Liver (tissue), 9 donors: ENCODE measurements around the gene CHERP. TPM values are rescaled to one million over a fixed set of nuclear protein-coding genes. Genes with fewer than 3 reads are reported as not detected.

Experiments used
- DNase-seq: peaks from one replicate; pipeline ENCODE4 v3.0.0-alpha.2; 2017; ENCODE audit warnings: low spot score
- H3K27ac ChIP-seq, 2 donors: one replicate each; pipeline ENCODE4 v1.7.0; 2013; ENCODE audit warnings: inconsistent platforms in 2 of 2, low read length in 2 of 2, control low read depth in 1 of 2, low read depth in 1 of 2, mild to moderate bottlenecking in 1 of 2
- H3K27me3 ChIP-seq, 4 donors: one replicate each; pipeline versions ENCODE4 v1.6.1 to v1.7.0; 2013; ENCODE audit warnings: low read length in 3 of 4, inconsistent platforms in 1 of 4, mild to moderate bottlenecking in 1 of 4, moderate library complexity in 1 of 4; ENCODE audit not compliant: control insufficient read depth in 4 of 4, insufficient read depth in 4 of 4
- H3K36me3 ChIP-seq, 4 donors: one replicate each; pipeline versions ENCODE4 v1.6.1 to v1.7.0; 2013; ENCODE audit warnings: low read length in 3 of 4, mild to moderate bottlenecking in 3 of 4, low read depth in 1 of 4, moderate library complexity in 1 of 4; ENCODE audit not compliant: control insufficient read depth in 4 of 4, insufficient read depth in 3 of 4
- H3K4me1 ChIP-seq, 4 donors: one replicate each; pipeline versions ENCODE4 v1.6.1 to v1.7.0; 2013; ENCODE audit warnings: low read length in 3 of 4, mild to moderate bottlenecking in 3 of 4, moderate library complexity in 1 of 4; ENCODE audit not compliant: control insufficient read depth in 4 of 4, insufficient read depth in 4 of 4
- H3K4me3 ChIP-seq, 3 donors: one replicate each; pipeline versions ENCODE4 v1.6.1 to v1.7.0; 2013; ENCODE audit warnings: low read length in 3 of 3, control low read depth in 1 of 3, low read depth in 1 of 3, mild to moderate bottlenecking in 1 of 3
- H3K9ac ChIP-seq, 2 donors: one replicate each; pipeline ENCODE4 v1.7.0; 2013; ENCODE audit warnings: low read length in 2 of 2, mild to moderate bottlenecking in 2 of 2, moderate library complexity in 2 of 2, control low read depth in 1 of 2, low read depth in 1 of 2
- H3K9me3 ChIP-seq, 4 donors: one replicate each; pipeline versions ENCODE4 v1.6.1 to v1.7.0; 2013; ENCODE audit warnings: low read length in 3 of 4; ENCODE audit not compliant: control insufficient read depth in 4 of 4
- ATF3 ChIP-seq: IDR thresholded peaks from 2 replicates; pipeline ENCODE4 v1.6.1; 2016; ENCODE audit warnings: antibody characterized with exemption
- CTCF ChIP-seq: fragments of 150-350 bp; IDR thresholded peaks from 2 replicates; pipeline ENCODE4 v1.5.1; 2017; ENCODE audit warnings: improper control_type of control experiment, low read depth, low read length; ENCODE audit not compliant: missing input control
- EGR1 ChIP-seq, 2 donors: IDR thresholded peaks; 2 replicates each; pipeline ENCODE4 v1.6.1; 2016 to 2018; ENCODE audit warnings: antibody characterized with exemption in 2 of 2, low read depth in 2 of 2
- FOXA1 ChIP-seq: IDR thresholded peaks from 2 replicates; pipeline ENCODE4 v1.6.1; 2016; ENCODE audit warnings: antibody characterized with exemption
- FOXA2 ChIP-seq: IDR thresholded peaks from 2 replicates; pipeline ENCODE4 v1.6.1; 2016; ENCODE audit warnings: antibody characterized with exemption
- GABPA ChIP-seq, 2 donors: IDR thresholded peaks in 1 of 2; conservative IDR thresholded peaks in 1 of 2; 2 replicates each; pipeline ENCODE4 v1.6.1; 2016; ENCODE audit warnings: antibody characterized with exemption in 2 of 2, mild to moderate bottlenecking in 1 of 2, moderate library complexity in 1 of 2
- HNF4A ChIP-seq, 2 donors: conservative IDR thresholded peaks; 2 replicates each; pipeline ENCODE4 v1.6.1; 2016; ENCODE audit warnings: antibody characterized with exemption in 2 of 2, mild to moderate bottlenecking in 2 of 2
- HNF4G ChIP-seq: IDR thresholded peaks from 2 replicates; pipeline ENCODE4 v1.6.1; 2016; ENCODE audit warnings: antibody characterized with exemption
- JUND ChIP-seq, 2 donors: IDR thresholded peaks; 2 replicates each; pipeline ENCODE4 v1.6.1; 2016; ENCODE audit warnings: antibody characterized with exemption in 2 of 2
- NR2F2 ChIP-seq: IDR thresholded peaks from 2 replicates; pipeline ENCODE4 v1.6.1; 2016; ENCODE audit warnings: antibody characterized with exemption
- RAD21 ChIP-seq, 2 donors: IDR thresholded peaks; 2 replicates each; pipeline ENCODE4 v1.6.1; 2016; ENCODE audit warnings: antibody characterized with exemption in 2 of 2, mild to moderate bottlenecking in 2 of 2
- REST ChIP-seq: IDR thresholded peaks from 2 replicates; pipeline ENCODE4 v1.6.1; 2016; ENCODE audit warnings: antibody characterized with exemption, mild to moderate bottlenecking
- RXRA ChIP-seq, 2 donors: IDR thresholded peaks; 2 replicates each; pipeline ENCODE4 v1.6.1; 2017 to 2018; ENCODE audit warnings: antibody characterized with exemption in 2 of 2, mild to moderate bottlenecking in 1 of 2
- SP1 ChIP-seq: IDR thresholded peaks from 2 replicates; pipeline ENCODE4 v1.6.1; 2018; ENCODE audit warnings: antibody characterized with exemption, mild to moderate bottlenecking
- TAF1 ChIP-seq: conservative IDR thresholded peaks from 2 replicates; pipeline ENCODE4 v1.6.1; 2016; ENCODE audit warnings: antibody characterized with exemption, mild to moderate bottlenecking
- YY1 ChIP-seq: IDR thresholded peaks from 2 replicates; pipeline ENCODE4 v1.6.1; 2016; ENCODE audit warnings: antibody characterized with exemption, mild to moderate bottlenecking
- ZBTB33 ChIP-seq: IDR thresholded peaks from 2 replicates; pipeline ENCODE4 v1.6.1; 2016; ENCODE audit warnings: antibody characterized with exemption
- WGBS: extraction: QIAGEN DNeasy Blood & Tissue Kit; methylation state at CpG from one replicate; pipeline ENCODE4 v1.1.7; 2013; 5-methylcytosine and 5-hydroxymethylcytosine counted together
- polyA plus RNA-seq, 2 donors: library from polyadenylated mRNA; stranded (reverse) in 1 of 2; unstranded in 1 of 2; fragments of 200-250 nt in 1 of 2; fragments of >200 nt in 1 of 2; fragmentation: Nextera tagmentation in 1 of 2; extraction: Ambion mirVana in 1 of 2; gene quantifications; one replicate each; pipeline versions ENCODE4 v1.2.1 to v1.2.3, GENCODE V29; 2013 to 2015
- total RNA-seq, 2 donors: library from RNA; depleted of rRNA; stranded (reverse); fragments of >200 nt; gene quantifications; one replicate each; pipeline ENCODE4 v1.2.3, GENCODE V29; 2014
- TF ChIP-seq, protein P1 (sequence below): IDR thresholded peaks from 2 replicates; pipeline ENCODE4 v1.6.1; 2016; ENCODE audit warnings: antibody characterized with exemption
- donor health status: healthy.
- donor health status: healthy.
- donor health status: healthy.
- donor health status: healthy.
- donor health status: healthy.

The CHERP gene
- total and polyA plus RNA-seq, 4 donors, result 8.5 to 14.0 (median 9.0) TPM

GRCh38 chr19:16519230-16519687 lies 23.0 kb downstream of the CHERP start:
- no peaks in the 10 kb centered on the region for H3K27me3 ChIP-seq
- TF ChIP-seq ATF3, result no peak
- no peak for TF ChIP-seq JUND (IDR thresholded peaks at IDR 0.05)
- TF ChIP-seq ZBTB33, result no peak
- TF ChIP-seq NR2F2, result no peak
- TF ChIP-seq EGR1 (IDR thresholded peaks at IDR 0.05; ENCODE audit: low read depth in 2 of 2), result no peak
- no peak for TF ChIP-seq RXRA (IDR thresholded peaks at IDR 0.05)
- TF ChIP-seq FOXA2, result no peak
- no peak overlapping the region for H3K27ac ChIP-seq
- 97% methylated on average over 24 of the region's 24 CpGs for WGBS
- DNase-seq, result no peak
- no peaks in the 10 kb centered on the region for H3K9me3 ChIP-seq
- peaks cover 36 to 62% (median 40%) of the 10 kb centered on the region in 4 donors for H3K36me3 ChIP-seq
- no peak overlapping the region for H3K9ac ChIP-seq
- H3K4me1 ChIP-seq, result peaks cover 4 to 16% (median 11%) of the 10 kb centered on the region in 4 donors
- H3K4me3 ChIP-seq, result no peak overlapping the region

GRCh38 chr19:16518483-16519229 lies 23.6 kb downstream of the CHERP start:
- Histone ChIP-seq H3K9ac (no peak overlapping the region), H3K27me3 (no peaks in the 10 kb centered on the region), H3K9me3 (no peaks in the 10 kb centered on the region), H3K36me3 (peaks cover 33 to 60% (median 38%) of the 10 kb centered on the region in 4 donors), H3K4me3 (no peak overlapping the region), H3K27ac (no peak overlapping the region), H3K4me1 (peaks cover 4 to 16% (median 11%) of the 10 kb centered on the region in 4 donors)
- DNase-seq, result no peak
- 90% methylated on average over 33 of the region's 33 CpGs for WGBS
- no peak for TF ChIP-seq RAD21 (IDR thresholded peaks at IDR 0.05)
- TF ChIP-seq CTCF, result no peak
- TF ChIP-seq NR2F2, result no peak
- TF ChIP-seq FOXA2, result no peak
- no peak for TF ChIP-seq HNF4G
- no peak for TF ChIP-seq HNF4A (conservative IDR thresholded peaks at IDR 0.05)
- TF ChIP-seq YY1, result no peak
- TF ChIP-seq JUND (IDR thresholded peaks at IDR 0.05), result no peak
- TF ChIP-seq EGR1 (IDR thresholded peaks at IDR 0.05; ENCODE audit: low read depth in 2 of 2), result no peak
- TF ChIP-seq GABPA (IDR thresholded peaks at IDR 0.05 in 1 of 2, conservative IDR thresholded peaks at IDR 0.05 in 1 of 2), result no peak
- TF ChIP-seq ZBTB33, result no peak
- TF ChIP-seq RXRA (IDR thresholded peaks at IDR 0.05), result no peak
- TF ChIP-seq SP1, result no peak
- TF ChIP-seq FOXA1, result no peak
- TF ChIP-seq ATF3, result no peak
- TF ChIP-seq REST, result no peak
- TF ChIP-seq TAF1, result no peak
- TF ChIP-seq, protein P1, sequence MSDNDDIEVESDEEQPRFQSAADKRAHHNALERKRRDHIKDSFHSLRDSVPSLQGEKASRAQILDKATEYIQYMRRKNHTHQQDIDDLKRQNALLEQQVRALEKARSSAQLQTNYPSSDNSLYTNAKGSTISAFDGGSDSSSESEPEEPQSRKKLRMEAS, result no peak
